ENCODE results near the gene HK2. TPM values are rescaled to one million over a fixed set of nuclear protein-coding genes. Genes with fewer than 3 reads are reported as not detected.

The HK2 gene
- total RNA-seq, 1 donor from 2014 or later, result 20.7 TPM

DNA sequence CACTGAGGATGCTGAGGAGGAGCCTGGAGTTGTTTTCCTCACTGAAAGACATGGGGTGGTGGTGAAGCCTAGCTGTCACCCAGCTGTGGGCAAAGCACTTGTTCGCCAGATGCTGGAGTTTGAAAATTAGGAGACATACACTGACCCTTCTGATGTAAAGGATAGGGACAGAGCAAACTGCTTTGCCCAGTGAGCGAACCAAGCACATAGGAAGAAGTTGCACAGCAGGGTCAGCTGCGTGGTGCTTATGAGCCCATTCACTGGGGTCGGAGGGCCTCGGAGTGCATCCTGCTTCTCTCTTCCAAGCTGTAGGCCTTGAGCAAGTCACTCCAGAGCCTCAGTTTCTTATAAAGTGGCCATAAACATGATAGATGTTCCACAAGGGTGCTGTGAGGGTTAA lies 50.9 kb downstream of the HK2 start:
- Histone ChIP-seq H3K36me3 (ENCODE audit: control insufficient read depth, insufficient read depth, low read length) (peaks cover 1% of the 10 kb centered on the region), H3K4me3 (ENCODE audit: low read depth, low read length) (no peak overlapping the region), H3K27me3 (ENCODE audit: control insufficient read depth, insufficient read depth, low read length) (no peaks in the 10 kb centered on the region)
- DNase-seq (ENCODE audit: low read depth), result no peak
- no peak for TF ChIP-seq CTCF (IDR thresholded peaks at IDR 0.05; ENCODE audit: insufficient read depth, low read length, poor library complexity, severe bottlenecking)

DNA sequence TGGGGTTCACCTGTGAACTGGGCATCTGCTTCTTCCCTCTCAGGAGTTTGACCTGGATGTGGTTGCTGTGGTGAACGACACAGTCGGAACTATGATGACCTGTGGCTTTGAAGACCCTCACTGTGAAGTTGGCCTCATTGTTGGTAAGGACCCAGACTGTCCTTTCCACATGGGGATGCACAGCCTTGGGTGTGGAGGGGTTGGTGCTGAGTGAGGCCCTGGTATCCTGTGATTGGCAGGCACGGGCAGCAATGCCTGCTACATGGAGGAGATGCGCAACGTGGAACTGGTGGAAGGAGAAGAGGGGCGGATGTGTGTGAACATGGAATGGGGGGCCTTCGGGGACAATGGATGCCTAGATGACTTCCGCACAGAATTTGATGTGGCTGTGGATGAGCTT lies 52.3 kb downstream of the HK2 start:
- TF ChIP-seq CTCF (IDR thresholded peaks at IDR 0.05; ENCODE audit: insufficient read depth, low read length, poor library complexity, severe bottlenecking), result no peak
- H3K36me3 ChIP-seq (ENCODE audit: control insufficient read depth, insufficient read depth, low read length), result peaks cover 1% of the 10 kb centered on the region
- no peaks in the 10 kb centered on the region for H3K27me3 ChIP-seq (ENCODE audit: control insufficient read depth, insufficient read depth, low read length)
- DNase-seq (ENCODE audit: low read depth), result no peak
- no peak overlapping the region for H3K4me3 ChIP-seq (ENCODE audit: low read depth, low read length)

DNA sequence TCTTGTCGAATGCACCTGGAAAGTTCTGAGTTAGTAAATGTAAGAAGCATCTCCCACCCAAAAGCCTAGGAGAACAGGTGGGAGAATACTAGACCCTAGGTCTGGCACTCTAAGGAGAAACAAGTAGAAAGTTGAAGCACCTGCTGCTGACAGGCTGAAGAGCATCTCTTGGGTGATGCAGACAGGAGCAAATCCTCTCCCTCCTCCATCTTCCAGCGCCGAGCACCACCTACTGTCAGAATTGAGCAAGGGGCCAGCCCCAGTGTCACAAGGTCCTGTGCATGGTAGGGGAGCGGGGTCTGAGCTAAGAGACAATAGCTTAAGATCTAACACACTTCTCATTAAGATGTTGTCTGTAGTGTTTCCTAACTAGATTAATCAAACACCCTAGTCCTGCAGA lies 52.9 kb downstream of the HK2 start:
- Histone ChIP-seq H3K4me3 (ENCODE audit: low read depth, low read length) (no peak overlapping the region), H3K36me3 (ENCODE audit: control insufficient read depth, insufficient read depth, low read length) (peaks cover 1% of the 10 kb centered on the region), H3K27me3 (ENCODE audit: control insufficient read depth, insufficient read depth, low read length) (no peaks in the 10 kb centered on the region)
- TF ChIP-seq CTCF (IDR thresholded peaks at IDR 0.05; ENCODE audit: insufficient read depth, low read length, poor library complexity, severe bottlenecking), result no peak
- no peak for DNase-seq (ENCODE audit: low read depth)

DNA sequence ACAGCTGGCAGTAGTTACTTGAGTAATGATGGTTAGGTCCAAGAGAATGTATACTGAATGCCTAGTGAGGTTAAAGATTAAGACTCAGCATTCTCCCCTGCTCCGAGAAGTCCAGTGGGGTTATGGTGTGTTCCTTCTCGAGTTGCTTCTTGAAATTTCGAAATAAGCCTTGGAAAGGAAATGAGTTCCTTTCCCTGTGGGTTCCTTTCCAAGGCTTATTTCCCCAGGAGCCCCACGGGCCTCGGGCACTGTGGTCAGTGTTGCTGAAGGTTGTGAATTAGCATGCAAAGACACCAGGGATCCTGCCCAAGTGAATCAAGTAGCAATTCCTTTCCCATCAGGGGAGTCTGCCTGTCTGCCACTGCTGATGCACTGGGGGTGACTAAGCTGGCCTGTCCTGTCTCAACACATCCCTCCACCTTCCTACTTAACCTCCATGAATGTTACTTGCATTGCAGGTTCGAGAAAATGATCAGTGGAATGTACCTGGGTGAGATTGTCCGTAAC lies 53.6 kb downstream of the HK2 start:
- Histone ChIP-seq H3K27me3 (ENCODE audit: control insufficient read depth, insufficient read depth, low read length) (no peaks in the 10 kb centered on the region), H3K36me3 (ENCODE audit: control insufficient read depth, insufficient read depth, low read length) (peaks cover 1% of the 10 kb centered on the region), H3K4me3 (ENCODE audit: low read depth, low read length) (no peak overlapping the region)
- no peak for TF ChIP-seq CTCF (IDR thresholded peaks at IDR 0.05; ENCODE audit: insufficient read depth, low read length, poor library complexity, severe bottlenecking)
- no peak for DNase-seq (ENCODE audit: low read depth)

- Histone ChIP-seq H3K27me3 (ENCODE audit: control insufficient read depth, insufficient read depth, low read length) (no peaks in the 10 kb centered on the region), H3K36me3 (ENCODE audit: control insufficient read depth, insufficient read depth, low read length) (peaks cover 1% of the 10 kb centered on the region), H3K4me3 (ENCODE audit: low read depth, low read length) (no peak overlapping the region)
- TF ChIP-seq CTCF (IDR thresholded peaks at IDR 0.05; ENCODE audit: insufficient read depth, low read length, poor library complexity, severe bottlenecking), result no peak
- DNase-seq (ENCODE audit: low read depth), result no peak
These were observed 54.2 kb downstream of the HK2 start for GRCh38 chr2:74887960-74888700.

DNA sequence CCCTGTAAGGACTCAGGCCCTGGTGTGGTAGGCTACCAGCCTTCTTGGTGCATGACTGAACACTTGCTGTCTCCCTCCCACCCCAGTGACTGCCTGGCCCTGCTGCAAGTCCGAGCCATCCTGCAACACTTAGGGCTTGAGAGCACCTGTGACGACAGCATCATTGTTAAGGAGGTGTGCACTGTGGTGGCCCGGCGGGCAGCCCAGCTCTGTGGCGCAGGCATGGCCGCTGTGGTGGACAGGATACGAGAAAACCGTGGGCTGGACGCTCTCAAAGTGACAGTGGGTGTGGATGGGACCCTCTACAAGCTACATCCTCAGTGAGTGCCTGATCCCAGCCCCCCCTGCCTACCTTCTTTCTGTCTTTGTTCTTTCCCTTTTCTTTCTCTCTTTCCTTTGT lies 55.2 kb downstream of the HK2 start:
- H3K36me3 ChIP-seq (ENCODE audit: control insufficient read depth, insufficient read depth, low read length), result peaks cover 1% of the 10 kb centered on the region
- DNase-seq (ENCODE audit: low read depth), result no peak
- no peak for TF ChIP-seq CTCF (IDR thresholded peaks at IDR 0.05; ENCODE audit: insufficient read depth, low read length, poor library complexity, severe bottlenecking)
- no peak overlapping the region for H3K4me3 ChIP-seq (ENCODE audit: low read depth, low read length)
- no peaks in the 10 kb centered on the region for H3K27me3 ChIP-seq (ENCODE audit: control insufficient read depth, insufficient read depth, low read length)

Measured in kidney epithelial cell (primary cell).